C4-2B (cell line): ENCODE data around the gene CAMK1D.
"Not testable (repeated sequence)": the region's sequence is repeated elsewhere in the genome, so short reads cannot be mapped to it uniquely, and the experiment has no call there.

Source experiments
- H3K27ac ChIP-seq: fragments of 450-650 bp; 2 replicates; pipeline ENCODE4 v1.5.1; 2017
- ZFX ChIP-seq: fragments of 450-650 bp; IDR thresholded peaks from 2 replicates; pipeline ENCODE4 v1.6.1; 2017
- TF ChIP-seq, protein P1 (sequence below): fragments of 450-650 bp; conservative IDR thresholded peaks from 2 replicates; pipeline ENCODE4 v1.5.1; 2017; ENCODE audit warnings: mild to moderate bottlenecking

CAMK1D gene

GRCh38 chr10:12848439-12849173 lies 499.3 kb downstream of the CAMK1D start:
- no peak for TF ChIP-seq ZFX
- TF ChIP-seq, protein P1, sequence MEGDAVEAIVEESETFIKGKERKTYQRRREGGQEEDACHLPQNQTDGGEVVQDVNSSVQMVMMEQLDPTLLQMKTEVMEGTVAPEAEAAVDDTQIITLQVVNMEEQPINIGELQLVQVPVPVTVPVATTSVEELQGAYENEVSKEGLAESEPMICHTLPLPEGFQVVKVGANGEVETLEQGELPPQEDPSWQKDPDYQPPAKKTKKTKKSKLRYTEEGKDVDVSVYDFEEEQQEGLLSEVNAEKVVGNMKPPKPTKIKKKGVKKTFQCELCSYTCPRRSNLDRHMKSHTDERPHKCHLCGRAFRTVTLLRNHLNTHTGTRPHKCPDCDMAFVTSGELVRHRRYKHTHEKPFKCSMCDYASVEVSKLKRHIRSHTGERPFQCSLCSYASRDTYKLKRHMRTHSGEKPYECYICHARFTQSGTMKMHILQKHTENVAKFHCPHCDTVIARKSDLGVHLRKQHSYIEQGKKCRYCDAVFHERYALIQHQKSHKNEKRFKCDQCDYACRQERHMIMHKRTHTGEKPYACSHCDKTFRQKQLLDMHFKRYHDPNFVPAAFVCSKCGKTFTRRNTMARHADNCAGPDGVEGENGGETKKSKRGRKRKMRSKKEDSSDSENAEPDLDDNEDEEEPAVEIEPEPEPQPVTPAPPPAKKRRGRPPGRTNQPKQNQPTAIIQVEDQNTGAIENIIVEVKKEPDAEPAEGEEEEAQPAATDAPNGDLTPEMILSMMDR: no peak
- H3K27ac ChIP-seq: no peak overlapping the region

DNA sequence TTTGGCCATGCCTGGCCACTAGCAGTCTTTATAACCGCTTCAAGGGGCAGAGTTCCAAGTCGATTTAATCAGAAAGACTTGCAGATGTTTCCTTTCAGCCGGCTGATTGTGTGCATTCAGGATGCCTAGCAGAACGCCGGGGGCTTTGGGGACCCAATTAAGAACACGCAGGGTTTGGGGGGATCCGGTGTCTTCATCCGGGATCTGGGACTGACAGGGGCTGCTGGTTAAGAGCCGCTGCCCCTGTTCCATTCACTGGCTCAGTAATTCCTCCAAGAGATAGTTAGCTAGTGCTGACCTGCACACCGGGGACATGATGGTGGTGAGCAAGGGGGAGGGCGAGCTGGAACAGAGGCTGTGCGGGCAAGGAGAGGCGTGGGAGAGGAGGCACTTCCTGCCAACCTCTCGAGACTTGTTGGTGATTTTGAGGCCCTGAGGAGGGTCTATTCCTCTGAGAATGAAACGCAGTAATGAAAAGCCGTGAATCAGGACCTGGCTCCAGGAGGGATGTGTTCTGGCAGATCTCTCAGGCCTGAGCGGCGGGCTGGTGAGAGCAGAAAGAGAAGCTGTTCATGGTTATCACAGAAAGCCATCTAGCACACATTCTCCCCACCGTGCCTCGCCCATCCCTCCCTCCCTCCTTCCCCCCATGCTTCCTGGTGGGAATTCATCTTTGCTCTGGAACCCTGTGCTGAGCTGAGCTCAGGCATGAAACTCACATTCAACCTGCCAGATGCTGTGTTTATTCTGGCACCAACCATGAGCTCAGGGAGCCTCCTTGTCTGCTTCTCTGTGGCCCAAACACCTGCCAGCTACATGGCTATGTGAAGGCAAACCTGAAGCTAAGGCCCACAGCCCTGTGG lies 500.2 kb downstream of the CAMK1D start:
- no peak overlapping the region for H3K27ac ChIP-seq
- TF ChIP-seq, protein P1: no peak
- TF ChIP-seq ZFX: no peak

DNA sequence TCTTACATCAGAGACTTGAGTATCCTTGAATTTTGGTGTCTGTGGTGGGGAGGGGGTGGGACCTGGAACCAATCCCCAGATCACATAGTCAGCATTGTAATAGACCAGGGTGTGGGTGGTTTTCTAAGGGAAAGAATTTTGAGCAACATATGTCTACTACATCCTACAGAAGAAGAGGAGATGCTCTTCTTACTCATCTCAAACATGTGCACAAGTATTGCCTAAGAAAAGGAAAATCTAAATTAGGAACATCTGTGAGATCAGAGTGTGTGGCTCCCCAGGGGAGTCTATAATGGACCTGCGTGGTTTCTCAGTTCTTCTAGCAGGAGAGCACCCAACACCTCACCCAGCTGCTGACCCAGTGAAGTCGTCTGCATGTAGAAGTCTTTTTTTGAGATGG lies 503.3 kb downstream of the CAMK1D start:
- no peak for TF ChIP-seq ZFX
- TF ChIP-seq, protein P1: no peak
- no peak overlapping the region for H3K27ac ChIP-seq

- TF ChIP-seq, protein P1: no peak
- no peak for TF ChIP-seq ZFX
- no peak overlapping the region for H3K27ac ChIP-seq
These were observed 505.6 kb downstream of the CAMK1D start for GRCh38 chr10:12854988-12855387.

GRCh38 chr10:12862459-12862858 lies 513.1 kb downstream of the CAMK1D start:
- H3K27ac ChIP-seq: no peak overlapping the region
- TF ChIP-seq, protein P1: no peak
- no peak for TF ChIP-seq ZFX

DNA sequence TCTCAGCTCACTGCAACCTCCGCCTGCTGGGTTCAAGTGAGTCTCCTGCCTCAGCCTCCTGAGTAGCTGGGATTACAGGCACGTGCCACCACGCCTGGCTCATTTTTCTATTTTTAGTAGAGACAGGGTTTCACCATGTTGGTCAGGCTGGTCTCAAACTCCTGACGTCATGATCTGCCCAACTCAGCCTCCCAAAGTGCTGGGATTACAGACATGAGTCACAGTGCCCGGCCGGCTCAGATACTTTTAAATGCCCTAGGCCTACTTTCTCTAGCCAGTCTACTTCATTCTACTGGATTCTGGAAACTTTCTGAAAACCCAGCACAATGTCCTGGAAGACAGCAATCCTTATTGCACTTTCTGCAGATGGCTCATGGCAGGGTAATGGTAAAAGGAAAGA lies 516.2 kb downstream of the CAMK1D start:
- not testable (repeated sequence) for H3K27ac ChIP-seq

DNA sequence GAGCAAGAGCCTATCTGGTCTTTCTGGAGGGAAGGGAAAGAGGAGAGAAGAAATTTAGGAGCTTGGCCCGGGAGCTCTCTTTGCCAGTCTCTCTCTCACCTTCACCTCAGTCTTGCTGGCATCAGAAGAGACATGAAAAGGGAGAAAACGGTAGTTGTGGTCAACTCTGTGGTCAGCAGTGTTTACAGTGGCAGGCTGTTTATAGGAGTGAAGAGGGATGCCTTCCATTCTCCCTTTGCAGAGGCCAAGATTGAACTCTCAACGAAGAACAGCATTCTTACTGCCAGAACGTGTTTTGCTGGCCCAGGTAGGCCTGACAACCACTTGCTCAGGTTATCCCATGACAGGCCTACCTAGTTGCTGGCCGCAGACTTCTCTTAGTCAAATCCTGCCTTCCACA lies 518.9 kb downstream of the CAMK1D start:
- TF ChIP-seq, protein P1: no peak
- no peak for TF ChIP-seq ZFX
- H3K27ac ChIP-seq: no peak overlapping the region
